SK-N-DZ (cell line): ENCODE data around the gene WDR48. TPM values are rescaled to one million over a fixed set of nuclear protein-coding genes. Genes with fewer than 3 reads are reported as not detected.
"Not testable (repeated sequence)": the region's sequence is repeated elsewhere in the genome, so short reads cannot be mapped to it uniquely, and the experiment has no call there.

Experiments used
- DNase-seq: peaks from one replicate; pipeline ENCODE4 v3.0.0-alpha.2; 2015; ENCODE audit warnings: low spot score
- polyA plus RNA-seq, 2 experiments: library from polyadenylated mRNA; depleted of rRNA; stranded (reverse); fragments of >200 nt; gene quantifications; 2 replicates each; pipeline ENCODE4 v1.2.3, GENCODE V29; 2014

Gene WDR48
- polyA plus RNA-seq (2014; cell fraction: cytosol; rRNA removed): 28.9 and 31.6 TPM in 2 replicates
- 24.4 and 40.6 TPM in 2 replicates for polyA plus RNA-seq (2014; cell fraction: nucleus; rRNA removed)

DNA sequence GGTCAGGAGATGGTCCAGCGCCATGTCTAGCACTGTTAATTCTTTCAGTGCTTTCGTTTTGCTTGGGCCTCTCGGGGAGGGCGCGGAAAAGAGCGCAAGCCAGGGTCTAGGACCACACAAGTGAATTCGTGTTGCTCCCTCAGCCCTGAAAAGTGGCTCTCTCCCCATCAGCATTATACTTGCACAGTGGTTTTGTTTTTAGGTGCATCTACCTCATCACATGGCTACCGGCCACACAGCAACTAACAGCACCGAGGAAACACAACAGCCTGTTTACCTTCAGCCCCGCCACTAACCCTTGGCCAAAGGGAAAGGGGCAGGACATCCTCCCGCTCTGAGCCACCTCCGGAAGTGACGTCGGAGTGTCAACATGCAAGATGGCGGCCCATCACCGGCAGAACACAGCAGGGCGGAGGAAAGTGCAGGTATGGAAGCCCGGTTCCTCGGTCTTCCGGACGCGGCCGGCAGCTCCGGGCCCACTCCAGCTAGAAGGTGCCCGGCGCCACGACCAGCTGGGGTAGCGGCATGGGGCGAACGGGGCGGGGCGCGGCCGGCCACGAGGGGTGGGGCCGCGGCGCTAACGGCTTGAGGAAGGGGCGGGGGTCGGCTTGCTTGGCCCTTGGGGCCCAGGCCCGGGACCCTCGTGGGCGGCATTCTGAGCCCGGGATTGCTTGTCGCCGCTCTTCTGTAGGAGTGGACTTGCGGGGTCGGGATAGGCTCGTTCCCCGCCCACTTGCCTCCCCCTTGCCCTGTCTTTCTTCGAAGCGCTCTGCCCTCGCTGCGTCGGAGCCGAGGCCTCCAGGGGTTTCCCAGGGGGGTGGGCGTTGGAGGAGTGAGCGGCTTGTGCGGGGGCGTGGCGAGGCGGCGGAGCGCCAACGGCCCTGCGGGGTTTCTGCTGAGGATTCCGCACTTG is at the start of gene WDR48, which contains the start of gene SCN11A:
WDR48 (plus strand) TSS at position 368 of the 913 bp plus-strand sequence; CDS start at position 378, 10 bp downstream.
SCN11A (minus strand) TSS at position 296 of the 913 bp plus-strand sequence. CDS start 101,582 bp downstream, outside the sequence.
- peak; percentile 94 for DNase-seq

DNA sequence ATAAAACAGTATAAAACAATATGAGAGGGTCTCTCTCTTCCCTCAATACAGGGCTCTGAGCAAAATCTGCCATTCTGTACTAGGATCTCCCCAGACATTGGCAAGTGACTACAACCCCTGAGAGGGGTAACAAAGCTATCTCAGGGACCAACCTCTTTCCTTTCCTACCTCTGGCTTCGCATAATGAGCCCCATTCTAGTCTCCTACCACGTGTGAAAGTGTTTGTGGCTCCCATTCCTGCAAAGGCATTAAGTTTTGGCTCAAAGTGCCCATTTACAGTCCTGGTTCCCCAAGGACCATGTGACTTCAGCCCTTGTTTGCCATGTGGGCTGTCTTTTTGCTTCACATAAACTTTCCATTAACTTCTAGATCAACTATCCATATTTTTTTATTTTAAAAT is 46.5 kb upstream of the WDR48 start:
- no peak for DNase-seq

DNA sequence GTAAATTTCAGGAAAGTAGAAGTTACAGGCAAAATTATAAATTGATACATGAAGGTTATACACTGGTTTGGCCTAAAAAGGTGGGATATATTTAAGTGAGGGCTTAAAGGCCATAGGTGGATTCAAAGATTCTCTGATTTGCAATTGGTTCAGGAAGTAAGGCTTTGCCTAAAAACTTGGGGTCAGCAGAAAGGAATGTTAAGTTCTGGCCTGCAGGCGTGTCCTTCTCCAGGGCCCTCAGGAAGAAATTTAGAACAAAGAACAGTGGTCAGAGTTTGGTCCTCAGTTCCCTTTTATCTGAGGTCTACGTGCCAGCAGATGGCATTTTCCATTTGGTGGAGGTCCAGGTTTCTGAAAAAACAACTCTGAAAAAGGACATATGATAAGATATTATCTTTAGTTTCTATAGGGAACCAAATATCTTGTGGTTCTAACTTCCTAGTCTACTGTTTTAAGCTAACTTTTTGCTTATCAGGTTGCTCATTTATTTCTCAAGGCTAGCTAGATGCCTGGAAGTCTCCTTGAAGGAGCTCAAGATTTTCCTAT is 40.6 kb upstream of the WDR48 start:
- no peak for DNase-seq

DNA sequence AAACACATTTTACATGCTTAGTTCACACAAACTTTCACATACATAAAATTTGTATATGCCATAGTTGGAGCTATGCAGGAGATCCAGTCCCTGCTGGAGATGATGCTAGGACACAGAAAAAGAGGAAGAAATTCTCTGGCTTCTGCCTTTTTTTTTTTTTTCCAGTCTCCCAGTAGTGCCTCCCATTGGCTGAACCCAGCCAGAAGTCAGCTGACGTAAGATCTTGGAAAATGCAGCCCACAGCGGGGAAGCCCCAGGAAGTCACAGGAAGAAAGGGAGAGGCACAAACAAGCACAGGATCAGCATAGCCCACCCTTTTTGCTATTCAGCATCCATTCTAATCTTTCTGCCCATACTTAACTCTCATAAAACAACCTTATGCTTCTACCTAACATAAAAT is 38.5 kb upstream of the WDR48 start:
- DNase-seq: no peak

DNA sequence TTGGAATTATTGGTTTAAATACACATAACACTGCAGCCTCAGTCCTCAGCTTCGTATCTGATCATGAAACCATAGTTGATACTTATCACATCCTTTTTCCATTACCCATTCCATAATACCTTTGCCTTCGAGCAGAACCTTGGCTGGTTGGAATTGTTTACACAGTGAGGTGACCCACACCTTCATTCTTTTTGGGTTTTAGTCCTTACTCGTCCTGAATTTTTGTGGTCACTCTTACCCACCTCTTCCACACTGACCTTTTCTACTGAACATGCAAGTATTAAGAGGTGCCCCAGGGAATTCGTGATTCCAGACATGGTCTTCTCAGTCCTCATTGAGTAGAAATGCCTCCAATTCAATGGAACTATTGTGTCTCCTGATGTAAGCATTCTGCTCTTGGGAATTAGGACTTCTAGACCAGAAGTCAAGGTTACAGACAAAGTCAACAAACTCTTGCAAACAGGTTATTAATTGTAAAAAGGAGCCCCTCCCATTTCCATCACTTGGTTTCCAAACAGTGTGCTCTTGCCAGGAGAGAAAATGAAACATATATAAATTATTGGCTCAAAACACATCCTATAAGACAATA is 37.8 kb upstream of the WDR48 start:
- DNase-seq: no peak

DNA sequence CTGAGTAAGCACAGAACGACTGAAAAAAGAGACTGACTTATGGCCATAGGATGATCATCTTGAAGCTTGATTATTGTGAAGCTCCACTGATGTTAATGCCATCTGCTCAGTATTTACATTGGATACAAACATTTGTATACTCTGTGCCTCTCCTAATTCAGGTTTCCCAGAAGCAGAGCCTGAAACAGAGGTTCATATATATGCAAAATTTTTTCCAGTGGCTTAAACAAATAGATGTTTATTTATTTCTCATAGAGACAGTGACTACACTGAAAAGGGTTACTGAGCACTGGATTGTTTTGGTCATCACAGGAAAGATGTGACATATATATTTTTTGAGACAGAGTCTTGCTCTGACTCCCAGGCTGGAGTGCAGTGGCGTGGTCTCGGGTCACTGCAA is 36.4 kb upstream of the WDR48 start:
- DNase-seq: no peak

DNA sequence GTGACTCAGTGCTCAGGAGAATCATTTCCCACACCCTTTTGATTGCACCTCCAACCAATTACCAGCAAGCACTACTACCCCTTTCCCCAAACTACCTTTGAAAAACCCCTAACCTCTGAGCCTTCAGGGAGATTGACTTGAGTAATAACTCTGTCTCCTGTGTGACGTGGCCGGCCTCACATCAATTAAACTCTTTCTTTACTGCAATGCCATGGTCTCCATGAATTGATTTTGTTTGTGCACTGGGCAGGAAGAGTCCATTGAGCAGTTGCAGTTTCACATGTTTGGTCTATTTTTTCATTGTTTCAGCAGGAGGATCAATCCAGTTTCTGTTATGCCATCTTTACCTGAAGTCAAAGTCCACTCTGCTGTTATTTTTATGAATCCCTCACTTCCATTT is 32.5 kb upstream of the WDR48 start:
- DNase-seq: no peak

DNA sequence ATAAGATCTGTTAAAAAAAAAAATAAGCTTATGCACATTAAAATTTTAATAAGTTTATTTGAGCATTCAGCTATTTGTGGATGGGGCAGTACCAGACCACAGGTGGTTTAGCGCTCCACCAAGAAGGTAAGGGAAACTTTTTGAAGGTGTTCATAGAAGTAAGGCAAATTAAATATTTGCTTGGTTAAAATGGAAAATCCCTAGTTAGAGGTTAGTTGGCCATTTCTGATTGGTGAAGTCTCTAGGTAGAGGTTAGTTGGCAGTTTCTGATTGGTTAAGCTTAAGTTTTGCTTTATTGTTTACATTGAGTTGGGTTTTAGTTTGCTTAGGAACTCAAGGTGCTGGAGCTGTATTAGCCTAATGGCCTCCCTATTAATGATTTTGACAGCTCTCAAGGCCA is 30.8 kb upstream of the WDR48 start:
- DNase-seq: no peak

DNA sequence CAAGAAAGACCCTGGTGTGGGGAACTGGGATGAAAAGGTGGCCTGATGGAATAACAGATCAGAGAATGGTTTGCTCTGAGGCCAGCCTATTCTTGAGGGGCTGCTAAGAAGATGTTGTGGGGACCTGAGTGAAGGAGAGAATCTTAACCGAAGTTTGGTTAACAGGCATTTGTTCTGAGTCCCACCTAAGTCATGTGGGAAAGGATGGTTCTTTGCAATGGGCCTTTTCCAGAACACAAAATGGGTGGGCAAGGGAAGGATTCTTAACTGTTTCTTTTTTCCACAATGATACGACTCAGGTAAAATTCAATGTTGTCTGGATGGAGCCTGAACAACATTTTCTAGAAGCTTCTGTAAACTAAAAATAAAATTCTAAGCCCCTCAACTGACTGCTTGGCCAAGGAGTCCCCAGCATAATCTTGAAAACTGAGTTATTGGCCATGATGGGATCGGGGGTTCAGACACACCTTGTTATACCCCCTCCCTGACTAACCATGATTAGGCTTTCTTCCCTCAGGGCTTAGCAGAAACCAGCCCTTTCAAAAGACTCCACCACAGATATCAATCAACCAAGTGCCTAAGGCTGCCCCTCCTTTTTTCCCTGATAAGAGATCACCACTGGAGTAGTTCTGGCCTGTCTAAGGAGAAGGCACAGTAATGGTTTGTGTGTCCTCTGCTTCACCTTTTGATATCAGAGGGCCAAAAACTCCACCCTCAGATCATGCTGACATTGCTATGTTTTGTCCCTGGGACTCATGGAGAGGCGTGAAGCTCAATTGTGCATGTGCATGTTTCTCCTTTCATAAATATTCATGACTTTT is 30.1 kb upstream of the WDR48 start:
- peak; percentile 25 for DNase-seq

DNA sequence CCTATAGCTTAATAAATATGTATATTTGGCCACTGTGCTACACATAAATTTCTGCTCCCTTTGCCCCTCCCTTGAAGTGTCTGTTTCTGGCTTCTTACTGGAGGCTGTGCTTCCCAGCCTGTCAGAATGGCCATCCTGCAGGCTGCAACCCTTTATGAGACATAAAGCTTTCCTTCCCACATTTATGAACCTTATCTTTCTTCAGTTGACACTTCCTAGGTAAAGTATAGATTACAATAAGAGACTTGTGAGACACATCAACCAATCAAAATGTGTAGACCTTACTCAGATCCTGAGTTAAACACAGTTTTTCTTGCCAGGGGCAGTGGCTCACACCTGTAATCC is 29.6 kb upstream of the WDR48 start:
- DNase-seq: no peak

DNA sequence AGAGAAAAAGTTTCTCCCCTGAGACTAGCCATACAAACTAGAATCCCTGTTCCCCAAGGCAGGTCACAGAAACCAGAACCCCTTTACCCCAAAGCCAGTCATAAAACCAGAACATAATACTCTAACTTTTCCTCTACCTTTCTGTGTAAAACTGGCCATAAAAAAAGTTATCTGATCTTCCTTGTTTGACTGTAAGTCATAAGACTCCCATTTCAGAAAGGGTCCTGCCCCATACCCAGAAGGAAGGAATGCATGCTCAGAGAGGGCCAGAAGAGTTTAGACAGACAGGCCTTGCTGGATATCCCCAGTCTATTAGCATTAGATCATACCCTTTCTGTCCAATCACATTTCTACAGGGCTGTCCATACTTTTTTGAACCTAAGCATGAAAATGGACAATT is 27.3 kb upstream of the WDR48 start:
- no peak for DNase-seq

DNA sequence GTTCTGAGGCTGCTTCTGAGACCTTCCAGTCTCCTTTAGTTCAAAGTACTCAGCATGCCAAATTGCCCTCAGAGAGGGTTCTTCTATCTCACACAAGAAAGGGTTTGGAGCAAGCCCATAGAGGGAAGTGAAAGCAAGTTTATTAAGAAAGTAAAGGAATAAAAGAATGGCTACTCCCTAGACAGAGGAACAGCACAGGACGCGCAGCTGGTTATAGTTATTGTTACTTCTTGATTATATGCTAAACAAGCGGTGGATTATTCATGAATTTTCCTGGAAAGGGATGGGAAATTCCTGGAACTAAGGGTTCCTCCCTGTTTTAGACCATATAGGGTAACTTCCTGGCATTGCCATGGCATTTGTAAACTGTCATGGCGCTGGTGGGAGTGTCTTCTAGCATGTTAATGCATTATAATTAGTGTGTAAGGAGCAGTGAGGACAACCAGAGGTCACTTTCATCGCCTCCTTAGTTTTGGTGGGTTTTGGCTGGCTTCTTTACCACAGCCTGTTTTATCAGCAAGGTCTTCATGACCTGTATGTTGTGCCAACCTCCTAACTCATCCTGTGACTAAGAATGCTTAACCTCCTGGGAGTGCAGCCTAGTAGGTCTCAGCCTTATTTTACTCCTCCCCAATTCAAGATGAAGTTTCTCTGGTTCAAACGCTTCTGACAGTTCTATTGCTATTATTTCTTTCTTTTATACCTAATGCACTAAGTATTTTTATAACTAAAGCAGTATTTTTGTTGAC is 26.4 kb upstream of the WDR48 start:
- no peak for DNase-seq

DNA sequence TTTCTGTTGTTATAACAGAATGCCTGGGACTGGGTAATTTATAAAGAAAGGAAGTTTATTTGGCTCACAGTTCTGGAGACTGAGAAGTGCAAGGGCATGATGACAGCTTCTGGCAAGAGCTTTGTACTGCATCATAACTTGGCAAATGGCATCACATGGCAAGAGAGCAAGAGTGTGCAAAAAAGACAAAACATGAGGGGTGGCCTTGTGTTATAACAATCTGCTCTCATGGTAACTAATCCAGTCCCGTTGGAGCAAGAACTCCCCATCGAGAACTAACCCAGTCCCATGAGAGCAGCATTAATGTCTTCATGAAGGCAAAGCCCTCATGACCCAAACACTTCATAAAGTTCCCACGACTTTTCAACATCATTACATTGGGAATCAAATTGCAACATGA is 23.3 kb upstream of the WDR48 start:
- no peak for DNase-seq

DNA sequence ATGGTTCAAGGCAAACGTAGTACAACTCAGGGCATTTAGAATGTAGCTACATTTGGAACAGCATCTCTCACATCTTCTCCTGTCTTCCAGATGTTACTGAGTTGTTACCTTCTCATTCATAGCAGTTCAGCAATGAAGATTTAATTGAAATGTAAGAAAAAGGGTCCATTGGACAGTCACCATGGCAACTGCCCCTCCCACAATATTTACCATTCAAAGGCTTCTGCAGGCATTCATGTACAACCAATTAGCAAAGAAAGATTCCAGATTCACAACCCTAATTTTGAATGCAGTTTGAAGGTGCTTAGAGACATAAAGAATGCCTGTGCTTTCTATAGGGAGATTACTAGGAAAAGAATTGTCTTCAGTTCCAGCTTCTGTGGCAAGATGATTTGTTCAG is 22.3 kb upstream of the WDR48 start:
- no peak for DNase-seq

DNA sequence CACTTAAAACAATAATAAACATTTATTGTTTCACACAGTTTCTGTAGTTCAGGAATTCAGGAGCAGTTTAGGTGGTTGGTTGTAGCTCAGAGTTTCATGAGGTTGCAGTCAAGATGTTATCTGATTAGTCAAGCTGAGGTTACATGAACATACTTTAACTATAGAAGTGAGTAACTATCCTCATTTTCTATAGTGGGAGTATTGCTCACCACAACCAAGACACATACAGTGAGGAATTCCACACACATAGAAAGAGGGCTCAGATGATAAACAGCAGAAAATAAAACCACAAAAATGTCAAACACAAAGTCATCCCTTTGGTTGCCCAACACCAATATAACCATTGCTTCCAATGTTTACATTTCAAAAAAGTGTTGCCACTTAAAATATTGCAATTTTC is 13.7 kb upstream of the WDR48 start:
- DNase-seq: no peak

DNA sequence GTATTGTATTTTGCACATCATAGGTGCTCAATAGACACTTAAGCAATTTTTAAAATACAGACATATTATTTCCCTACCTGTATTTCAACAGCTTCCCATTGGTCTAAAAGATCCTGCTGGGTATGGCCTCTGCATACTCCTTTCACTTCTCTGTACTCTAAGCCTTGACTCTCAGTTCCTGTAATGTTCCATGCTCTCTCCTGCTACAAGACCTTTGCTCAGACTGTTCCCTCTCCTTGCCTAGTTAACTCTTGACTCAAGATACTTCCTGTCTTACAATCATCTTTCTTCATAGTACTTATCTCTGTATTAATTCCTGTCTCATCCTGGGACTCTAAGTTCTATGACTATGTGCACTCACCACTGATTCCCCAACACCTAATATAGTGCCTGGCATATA is 1.8 kb upstream of the WDR48 start:
- DNase-seq: no peak

DNA sequence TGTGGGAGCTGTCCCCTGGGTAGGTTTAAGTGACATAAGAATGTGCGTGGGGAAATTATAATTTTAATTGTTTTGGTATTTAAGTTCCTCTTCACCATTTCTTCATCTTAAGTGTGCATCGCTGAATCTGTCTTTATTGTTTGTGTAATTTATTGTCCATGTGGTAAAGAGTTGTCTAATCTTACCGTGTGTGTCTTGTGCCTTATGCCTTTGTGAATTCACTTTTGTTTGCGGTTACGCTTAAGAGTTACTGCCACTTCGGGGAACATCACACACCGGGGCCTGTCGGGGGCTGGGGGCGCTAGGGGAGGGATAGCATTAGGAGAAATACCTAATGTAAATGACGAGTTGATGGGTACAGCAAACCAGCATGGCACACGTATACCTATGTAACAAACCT is 767 bp downstream of the WDR48 start:
- no peak for DNase-seq

DNA sequence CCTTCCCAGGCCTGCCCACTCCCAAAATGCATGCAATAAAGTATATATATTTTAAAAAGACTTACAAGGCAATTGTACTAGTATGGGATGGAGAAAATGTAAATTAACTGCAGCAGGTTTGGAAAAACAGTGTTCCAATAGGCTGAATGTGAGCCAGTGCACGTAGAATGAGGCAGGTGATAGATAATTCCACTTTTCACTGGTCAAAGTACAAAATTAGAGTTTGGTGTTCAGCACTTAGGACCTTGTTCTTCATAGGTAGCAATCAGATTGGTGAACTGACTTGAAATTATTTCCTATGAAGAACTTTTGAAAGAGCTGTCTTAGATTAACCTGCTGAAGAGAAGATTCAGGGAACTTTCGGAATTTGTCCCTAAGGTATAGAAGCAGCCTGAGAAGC is 1.9 kb downstream of the WDR48 start:
- no peak for DNase-seq

DNA sequence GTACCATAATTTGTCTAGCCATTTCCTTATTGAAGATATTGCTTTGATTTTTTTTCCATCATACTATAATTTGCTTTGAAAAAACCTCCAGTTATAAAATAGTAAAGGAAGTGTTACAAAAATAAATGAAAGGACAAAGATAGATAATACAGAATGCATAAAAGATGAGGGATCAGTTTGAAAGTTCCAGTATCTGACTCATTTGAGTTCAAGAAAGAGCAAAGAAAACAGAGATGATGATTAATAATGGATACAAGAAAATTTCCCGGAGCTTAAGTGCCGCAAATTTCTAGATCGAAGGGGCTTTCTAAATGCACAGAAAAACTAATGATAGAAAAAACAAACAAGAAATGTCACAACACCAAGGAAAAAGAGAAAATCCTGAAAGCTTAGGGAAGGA is 4.3 kb downstream of the WDR48 start:
- no peak for DNase-seq

DNA sequence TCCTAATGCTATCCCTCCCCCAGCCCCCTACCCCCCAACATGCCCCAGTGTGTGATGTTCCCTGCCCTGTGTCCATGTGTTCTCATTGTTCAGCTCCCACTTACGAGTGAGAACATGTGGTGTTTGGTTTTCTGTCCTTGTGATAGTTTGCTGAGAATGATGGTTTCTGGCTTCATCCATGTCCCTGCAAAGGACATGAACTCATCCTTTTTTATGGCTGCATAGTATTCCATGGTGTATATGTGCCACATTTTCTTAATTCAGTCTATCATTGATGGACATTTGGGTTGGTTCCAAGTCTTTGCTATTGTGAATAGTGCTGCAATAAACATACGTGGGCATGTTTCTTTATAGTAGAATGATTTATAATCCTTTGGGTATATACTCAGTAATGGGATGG is 9.4 kb downstream of the WDR48 start:
- not testable (repeated sequence) for DNase-seq

DNA sequence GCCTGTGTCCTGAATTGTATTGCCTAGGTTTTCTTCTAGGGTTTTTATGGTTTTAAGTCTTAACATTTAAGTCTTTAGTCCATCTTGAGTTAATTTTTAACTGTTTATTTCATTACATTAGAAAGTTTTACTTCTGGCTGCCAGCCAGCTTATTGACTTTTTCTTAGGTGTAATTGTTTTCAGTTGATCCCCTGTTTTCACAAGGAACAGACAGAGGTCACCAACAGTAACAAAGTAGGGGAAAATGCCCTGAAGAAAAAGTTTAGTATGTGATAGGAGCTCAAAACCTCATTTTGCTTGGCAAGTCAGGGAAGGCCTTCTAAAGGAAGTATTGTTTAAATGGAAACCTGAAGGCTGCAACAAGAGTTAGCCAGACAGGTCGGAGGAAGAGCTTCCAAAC is 10.4 kb downstream of the WDR48 start:
- DNase-seq: no peak
